Activated naive CD4-positive, alpha-beta T cell treated with Interleukin-2 at 50 U/mL for 16 hours (primary cell): ENCODE results near the gene TRPV5.

Experiments used
- DNase-seq: peaks from one replicate; pipeline ENCODE4 v3.0.0-alpha.2; 2020

The TRPV5 gene

GRCh38 chr7:142939226-142939910 is 5.8 kb upstream of the TRPV5 start, which contains the start of gene LLCFC1:
LLCFC1 (plus strand) TSS chr7:142939484; CDS start chr7:142939622, 138 bp downstream.
- no peak for DNase-seq

- no peak for DNase-seq
Observed at GRCh38 chr7:142938611-142939010, 5.1 kb upstream of the TRPV5 start.

DNA sequence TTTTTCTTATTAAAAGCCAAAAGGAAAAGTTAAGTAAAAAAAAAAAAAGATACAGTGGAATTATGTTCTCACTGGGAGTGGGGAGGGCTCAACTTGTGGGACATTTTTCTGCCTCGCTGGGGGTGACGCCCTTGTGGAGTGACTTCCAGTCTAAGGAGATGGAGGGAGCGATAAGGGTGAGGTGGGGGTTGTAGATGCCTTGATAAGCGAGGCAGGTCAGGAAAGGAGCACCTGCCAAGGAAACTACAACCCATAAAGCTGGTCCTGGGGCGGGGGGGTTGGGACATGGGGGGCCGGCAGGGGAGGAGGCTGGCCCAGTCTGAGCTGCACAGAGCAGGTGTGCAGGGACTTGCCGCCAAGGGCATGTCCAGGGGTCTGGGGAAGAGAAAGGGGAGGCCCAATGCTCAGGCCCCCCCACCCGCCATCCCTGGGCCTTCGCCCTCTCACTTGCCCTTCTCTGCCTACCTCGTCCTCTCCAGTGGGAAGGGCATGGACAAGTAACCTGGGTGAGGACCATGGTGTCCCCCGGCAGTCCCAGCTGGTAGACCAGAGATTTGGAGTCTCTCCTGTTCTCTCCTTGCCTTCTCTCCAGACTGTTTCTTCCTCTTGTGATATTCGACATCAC is 2.5 kb upstream of the TRPV5 start:
- DNase-seq = no peak

GRCh38 chr7:142934056-142934455 is 510 bp upstream of the TRPV5 start:
- DNase-seq = no peak

- DNase-seq = no peak
Observed at GRCh38 chr7:142933092-142933475, 462 bp downstream of the TRPV5 start.

DNA sequence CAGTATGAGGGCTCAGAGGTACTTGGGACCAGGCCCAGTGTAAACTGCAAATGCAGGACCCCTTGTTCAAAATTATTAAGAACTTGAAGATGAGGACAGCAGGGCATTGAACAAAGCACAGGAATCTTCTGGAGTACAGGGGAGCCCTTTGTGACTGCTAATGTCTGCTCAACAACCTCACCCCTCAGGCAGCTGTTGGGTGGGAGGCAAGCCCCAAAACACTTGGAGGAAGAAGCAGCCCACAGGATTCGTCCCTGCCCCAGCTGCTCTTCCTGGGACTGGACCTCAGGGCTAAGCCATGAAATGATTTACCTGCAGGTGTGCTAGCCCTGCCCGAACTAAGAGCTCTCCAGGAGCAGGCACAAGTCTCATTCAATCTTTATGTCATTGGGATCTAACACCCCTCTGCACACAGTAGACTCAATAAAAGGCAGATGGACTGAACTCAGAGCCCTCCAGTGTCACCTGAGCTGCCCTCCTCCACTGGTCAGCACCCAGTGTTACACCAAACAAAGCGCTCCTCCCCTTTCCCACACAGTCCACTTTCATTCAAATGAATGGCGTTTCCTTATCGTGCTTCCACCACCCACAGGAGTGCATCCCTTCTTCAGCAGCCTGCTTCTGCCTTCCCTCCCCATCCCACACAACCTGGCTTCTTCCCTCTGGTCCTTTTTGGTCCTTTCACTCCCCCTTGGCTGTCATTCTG is 1.0 kb downstream of the TRPV5 start:
- DNase-seq = no peak

- no peak for DNase-seq
Observed at GRCh38 chr7:142930126-142930730, 3.3 kb downstream of the TRPV5 start.

GRCh38 chr7:142927949-142928348 is 5.6 kb downstream of the TRPV5 start:
- DNase-seq = no peak

DNA sequence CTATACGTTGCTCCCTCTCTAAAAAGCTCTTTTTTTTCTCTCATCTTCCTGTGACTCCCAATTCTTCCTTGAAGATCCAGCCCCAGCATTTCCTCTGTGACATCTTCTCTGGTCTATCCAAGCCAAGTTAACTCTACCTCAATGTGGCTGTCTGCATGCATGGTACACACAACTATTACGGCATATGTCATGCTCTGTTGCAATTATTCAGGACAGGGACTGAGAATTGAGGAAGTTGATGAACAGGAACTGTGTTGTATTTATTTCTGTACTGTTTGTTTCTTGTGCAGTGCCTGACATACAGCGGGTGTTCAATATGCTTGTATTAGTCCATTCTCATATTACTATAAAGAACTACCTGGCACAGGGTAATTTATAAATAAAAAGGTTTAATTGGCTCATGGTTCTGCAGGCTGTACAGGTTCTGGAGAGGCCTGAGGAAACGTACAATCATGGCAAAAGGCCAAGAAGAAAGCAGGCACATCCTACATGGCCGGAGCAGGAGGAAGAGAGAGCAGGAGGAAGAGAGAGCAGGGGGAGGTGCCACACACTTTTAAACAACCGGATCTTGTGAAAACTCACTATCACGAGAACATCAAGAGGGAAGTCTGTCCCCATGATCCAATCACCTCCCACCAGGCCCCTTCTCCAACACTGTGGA is 6.3 kb downstream of the TRPV5 start:
- no peak for DNase-seq

GRCh38 chr7:142925413-142925812 is 8.1 kb downstream of the TRPV5 start:
- no peak for DNase-seq

DNA sequence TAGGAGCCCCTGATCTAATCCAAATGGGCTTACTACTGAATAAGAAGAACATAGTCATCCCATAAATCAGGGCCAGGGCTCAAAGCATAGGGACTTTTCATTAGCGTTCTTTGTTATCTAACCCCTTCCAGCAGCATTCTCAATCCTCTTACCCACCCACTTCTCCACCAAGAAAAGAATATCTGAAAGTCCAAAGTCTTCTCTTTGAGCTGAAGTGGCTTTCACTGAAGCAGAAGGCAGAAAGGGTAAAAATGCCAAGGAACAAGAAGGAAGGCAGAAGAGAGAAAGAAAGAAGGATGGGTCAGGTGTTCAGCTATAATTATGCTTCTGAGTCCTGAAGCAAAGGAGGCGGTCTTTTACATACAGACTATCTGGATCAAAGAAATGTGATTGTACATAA is 10.2 kb downstream of the TRPV5 start:
- DNase-seq = no peak

DNA sequence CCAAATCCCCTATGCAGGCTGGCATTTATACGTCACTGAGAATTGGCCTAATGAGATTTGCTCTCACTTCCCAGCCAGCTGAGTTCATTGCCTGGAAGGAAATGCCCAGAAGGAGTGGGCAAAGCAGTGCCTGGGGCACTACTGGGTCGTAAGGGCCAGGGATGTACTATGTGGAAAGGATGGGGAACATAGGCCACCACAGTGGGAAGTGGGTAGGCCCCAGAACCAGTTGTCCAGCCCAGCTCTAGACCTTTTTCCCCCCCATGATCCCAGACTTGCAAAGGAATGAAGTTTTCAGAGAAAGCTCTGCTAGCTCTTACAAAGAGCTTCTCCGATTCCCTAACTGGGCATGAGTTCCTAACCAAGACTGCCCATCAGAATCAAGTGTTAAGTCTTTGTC is 13.9 kb downstream of the TRPV5 start:
- no peak for DNase-seq

DNA sequence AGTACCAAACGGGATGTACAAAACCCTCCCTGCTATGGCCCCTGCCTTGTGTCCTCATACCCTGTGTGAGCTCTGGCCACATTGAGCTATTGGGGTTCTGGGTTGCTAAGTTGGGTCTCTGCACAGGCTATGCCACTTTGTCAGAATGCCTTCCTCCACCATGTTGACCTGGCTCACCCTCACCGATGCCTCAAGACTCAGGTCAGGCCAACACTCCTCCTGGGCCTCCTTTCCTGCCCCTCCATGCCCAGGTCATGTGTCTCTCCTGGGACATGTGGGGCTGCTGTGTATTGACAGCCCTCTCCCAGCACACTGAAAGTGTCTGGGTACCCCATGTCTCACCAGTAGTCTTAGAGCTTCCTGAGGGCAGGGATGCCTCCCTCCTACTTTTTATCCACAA is 14.6 kb downstream of the TRPV5 start:
- DNase-seq = no peak

DNA sequence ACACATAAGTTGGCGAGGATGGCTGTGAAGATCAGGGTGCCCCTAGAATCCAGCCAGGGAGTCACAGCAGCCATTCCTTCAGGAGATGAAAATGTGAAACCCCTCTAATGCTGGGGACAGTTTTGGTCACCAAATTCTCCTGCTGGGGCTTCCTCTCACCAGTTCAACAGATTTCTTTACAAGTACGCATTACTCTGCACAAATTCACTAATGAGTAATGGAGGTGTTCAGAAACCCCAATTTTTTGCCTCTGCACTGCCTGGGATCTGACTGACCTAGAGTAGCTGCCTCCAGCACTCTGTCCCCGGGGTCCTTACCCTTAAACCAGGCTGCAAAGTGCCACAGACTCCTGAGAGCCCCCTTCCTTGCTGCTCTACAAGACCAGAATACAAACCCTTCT is 16.1 kb downstream of the TRPV5 start:
- no peak for DNase-seq

GRCh38 chr7:142916508-142916907 is 17.0 kb downstream of the TRPV5 start:
- DNase-seq = no peak

DNA sequence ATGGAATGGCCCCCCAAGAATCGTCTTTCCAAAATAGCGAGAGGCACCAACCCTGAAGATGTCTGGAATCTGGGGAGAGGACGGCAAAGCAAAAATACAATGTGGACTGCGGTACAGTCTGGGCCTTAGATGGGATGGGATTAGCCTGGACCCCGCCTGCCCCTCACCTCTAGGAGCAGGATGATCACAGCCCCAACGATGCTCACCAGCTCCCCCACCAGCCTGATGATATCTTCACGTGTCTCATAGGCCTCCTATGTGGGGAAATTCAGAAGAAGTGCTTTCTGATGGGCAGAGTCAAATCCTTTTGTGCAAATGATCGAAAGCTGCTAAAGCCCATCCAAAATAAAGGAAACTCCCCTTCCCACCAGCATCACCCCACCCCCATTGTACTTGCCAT is 18.2 kb downstream of the TRPV5 start:
- DNase-seq = no peak

DNA sequence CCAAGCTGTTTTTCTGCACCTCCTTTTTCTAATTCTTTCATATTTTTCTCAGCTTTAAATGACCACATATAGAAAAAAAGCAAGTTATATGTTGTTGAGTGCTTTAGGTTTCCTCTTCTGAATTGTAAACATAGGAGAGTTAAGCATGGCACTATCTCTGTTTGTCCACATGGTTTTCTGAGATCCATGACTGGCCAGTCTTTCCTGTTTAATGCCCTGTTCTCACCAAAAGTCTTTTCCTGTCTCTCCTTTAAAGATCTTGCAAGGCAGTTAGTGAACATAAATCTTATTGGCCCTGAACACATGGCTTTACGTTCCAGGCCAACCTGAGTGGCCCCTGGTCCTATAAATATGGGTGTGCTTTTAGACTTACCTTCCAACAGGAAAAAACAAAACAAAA is 19.4 kb downstream of the TRPV5 start:
- DNase-seq = no peak

GRCh38 chr7:142913566-142913965 is 20.0 kb downstream of the TRPV5 start:
- no peak for DNase-seq

- DNase-seq = no peak
Observed at GRCh38 chr7:142913051-142913450, 20.5 kb downstream of the TRPV5 start.

- no peak for DNase-seq
Observed at GRCh38 chr7:142910481-142910880, 23.1 kb downstream of the TRPV5 start.

- DNase-seq = no peak
Observed at GRCh38 chr7:142910031-142910433, 23.5 kb downstream of the TRPV5 start.

DNA sequence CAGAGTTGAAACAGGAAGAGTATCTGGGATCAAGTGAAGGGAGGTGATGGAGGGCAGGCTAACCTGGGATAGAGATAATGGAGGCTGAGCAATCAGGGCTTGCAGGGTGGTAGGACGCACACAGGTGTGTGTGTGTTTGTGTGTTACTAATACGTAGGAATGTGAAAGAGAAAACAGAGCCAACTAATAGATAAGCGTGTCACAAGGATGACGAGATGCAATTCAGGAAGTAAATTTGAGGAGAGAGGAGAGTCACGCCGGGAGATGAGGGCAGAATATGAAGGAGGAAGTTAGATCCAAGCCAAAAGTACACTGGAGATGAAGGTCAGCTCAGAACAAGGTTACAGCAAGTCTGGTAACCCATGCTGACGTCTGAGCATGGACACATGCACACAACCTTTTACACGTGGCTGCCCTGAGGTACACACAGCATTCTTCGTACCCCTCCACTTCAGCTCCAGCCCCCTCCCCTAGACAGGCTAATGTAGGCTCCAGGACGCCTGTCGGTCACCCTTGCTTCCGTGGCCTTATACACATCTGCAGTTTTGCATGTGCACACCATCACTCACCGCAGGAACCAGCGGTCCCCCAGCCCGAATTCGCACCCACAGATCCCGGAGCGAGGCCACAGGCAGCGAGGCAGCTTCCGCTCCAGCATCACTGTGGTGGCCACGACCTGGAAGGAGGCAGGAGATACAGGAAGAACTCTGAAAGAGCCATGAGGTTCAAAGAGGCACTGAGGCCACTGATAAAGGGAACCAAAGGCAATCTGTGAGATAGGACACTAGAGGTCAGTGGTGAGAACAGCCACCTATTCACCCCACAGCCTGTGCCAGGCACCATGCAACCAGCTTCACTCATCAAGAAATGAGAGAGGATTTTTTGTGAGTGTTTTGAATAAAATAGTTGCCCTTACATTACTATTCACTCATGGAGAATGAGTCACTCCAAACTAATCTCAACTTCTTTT is 24.3 kb downstream of the TRPV5 start:
- no peak for DNase-seq
